GM12875 (cell line): ENCODE results near the gene CRADD.

ENCODE experiments used
- H3K4me3 ChIP-seq: one replicate; pipeline ENCODE4 v1.5.1; 2011; ENCODE audit warnings: low read depth, low read length, control low read depth
- CTCF ChIP-seq: IDR thresholded peaks from 2 replicates; pipeline ENCODE4 v1.5.1; 2011; ENCODE audit warnings: low read depth, mild to moderate bottlenecking, control low read depth, inconsistent platforms, low read length, moderate library complexity, borderline replicate concordance; ENCODE audit not compliant: insufficient read depth

Gene CRADD

GRCh38 chr12:93902192-93902591 lies 225.0 kb downstream of the CRADD start:
- no peak for TF ChIP-seq CTCF
- no peak overlapping the region for H3K4me3 ChIP-seq

- no peak for TF ChIP-seq CTCF
- H3K4me3 ChIP-seq: no peak overlapping the region
Observed at GRCh38 chr12:93902736-93903562, 225.8 kb downstream of the CRADD start.

- TF ChIP-seq CTCF: no peak
- H3K4me3 ChIP-seq: no peak overlapping the region
Observed at GRCh38 chr12:93904124-93904523, 226.9 kb downstream of the CRADD start.

- H3K4me3 ChIP-seq: no peak overlapping the region
- no peak for TF ChIP-seq CTCF
Observed at GRCh38 chr12:93908264-93908663, 231.1 kb downstream of the CRADD start.

- H3K4me3 ChIP-seq: no peak overlapping the region
- TF ChIP-seq CTCF: no peak
Observed at GRCh38 chr12:93908846-93909567, 231.8 kb downstream of the CRADD start.

GRCh38 chr12:93911396-93911795 lies 234.2 kb downstream of the CRADD start:
- no peak for TF ChIP-seq CTCF
- H3K4me3 ChIP-seq: no peak overlapping the region

GRCh38 chr12:93912086-93912733 lies 235.0 kb downstream of the CRADD start:
- no peak overlapping the region for H3K4me3 ChIP-seq
- TF ChIP-seq CTCF: no peak
